HG03095 (cell line): ENCODE measurements around the gene GREB1.

ENCODE experiments used
- ATAC-seq: cut with Tn5 transposase; IDR thresholded peaks from one replicate; pipeline ENCODE4 v1.9.1; 2021; ENCODE audit warnings: moderate library complexity; ENCODE audit not compliant: unreplicated experiment

Gene GREB1

GRCh38 chr2:11679016-11679415 is 145.2 kb downstream of the GREB1 start:
- no peak for ATAC-seq

- ATAC-seq: no peak
Measured at GRCh38 chr2:11679486-11680181, 145.8 kb downstream of the GREB1 start.

GRCh38 chr2:11680182-11680900 is 146.5 kb downstream of the GREB1 start:
- ATAC-seq: no peak

- ATAC-seq: no peak
Measured at GRCh38 chr2:11680901-11681721, 147.3 kb downstream of the GREB1 start.

- ATAC-seq: no peak
Measured at GRCh38 chr2:11681722-11682589, 148.1 kb downstream of the GREB1 start.

- ATAC-seq: no peak
Measured at GRCh38 chr2:11682590-11682915, 148.7 kb downstream of the GREB1 start.

- ATAC-seq: no peak
Measured at GRCh38 chr2:11683476-11683875, 149.6 kb downstream of the GREB1 start.

GRCh38 chr2:11683966-11684365 is 150.1 kb downstream of the GREB1 start:
- ATAC-seq: no peak

DNA sequence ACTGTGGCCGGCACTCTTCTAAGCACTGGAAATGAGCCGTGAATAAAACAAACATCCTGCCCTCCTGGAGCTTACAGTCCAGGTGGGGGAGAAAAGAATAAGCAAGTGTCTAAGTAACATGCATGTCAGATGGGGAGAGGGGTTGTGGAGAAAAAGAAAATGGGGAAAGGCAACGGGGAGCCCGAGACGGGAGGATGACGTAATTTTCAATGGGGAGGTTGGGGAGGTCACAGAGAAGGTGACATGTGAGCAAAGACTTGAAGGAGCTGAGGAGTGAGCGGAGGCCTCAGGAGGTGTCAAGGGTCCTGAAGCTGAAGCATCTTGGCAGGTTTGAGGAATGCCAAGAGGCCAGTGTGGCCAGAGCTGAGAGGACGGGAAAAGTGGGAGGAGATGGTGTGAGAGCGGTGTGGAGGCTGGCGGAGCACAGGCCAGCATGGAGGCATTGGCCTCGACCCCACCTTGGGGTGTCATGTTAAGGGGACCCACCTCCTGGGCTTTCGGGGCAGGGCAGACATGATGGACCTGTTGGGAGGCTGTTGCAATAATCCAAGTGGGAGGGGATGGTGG is 151.1 kb downstream of the GREB1 start:
- ATAC-seq: no peak

GRCh38 chr2:11685906-11686470 is 152.1 kb downstream of the GREB1 start:
- no peak for ATAC-seq

GRCh38 chr2:11687736-11688135 is 153.9 kb downstream of the GREB1 start:
- no peak for ATAC-seq

DNA sequence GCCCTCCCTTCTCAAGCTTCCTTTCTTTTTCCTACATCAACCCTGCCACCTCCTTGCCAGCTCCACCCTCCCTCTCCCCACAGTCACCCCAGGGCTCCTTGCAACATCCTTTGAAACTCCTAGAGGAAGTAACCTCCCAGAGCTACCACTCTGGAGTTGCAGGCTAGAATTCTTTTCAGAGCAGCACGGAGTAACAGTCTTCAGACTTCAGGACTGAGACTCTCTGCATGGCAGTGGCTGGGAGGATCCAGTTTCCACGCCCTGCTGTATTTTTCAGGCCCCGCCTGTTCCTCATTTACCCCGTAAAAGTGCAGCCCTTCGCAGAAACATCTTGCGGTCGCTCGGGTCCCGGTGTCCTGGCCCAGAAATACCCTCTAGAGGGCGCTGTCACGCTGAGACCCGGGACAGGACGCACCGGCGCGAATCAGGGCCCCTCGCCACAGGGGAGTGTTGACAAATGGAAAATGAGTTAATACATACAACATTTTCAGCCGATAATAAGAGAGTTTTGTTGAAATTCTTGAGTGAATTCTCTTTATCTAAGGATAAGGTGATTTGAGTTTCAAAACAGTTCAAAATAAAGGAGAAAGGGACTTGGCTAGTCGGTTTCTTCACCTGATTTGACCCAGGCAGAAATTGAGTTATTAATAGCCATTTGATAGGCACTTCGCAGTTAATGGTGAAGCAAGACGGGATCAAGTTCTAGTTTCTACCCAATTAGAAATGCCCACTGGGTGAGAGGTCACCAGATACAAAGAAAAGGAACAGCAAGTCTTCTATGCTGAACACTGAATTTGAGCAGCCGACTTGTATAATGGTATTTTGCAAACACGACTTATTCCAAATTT is 154.6 kb downstream of the GREB1 start:
- peak; percentile 72 for ATAC-seq

DNA sequence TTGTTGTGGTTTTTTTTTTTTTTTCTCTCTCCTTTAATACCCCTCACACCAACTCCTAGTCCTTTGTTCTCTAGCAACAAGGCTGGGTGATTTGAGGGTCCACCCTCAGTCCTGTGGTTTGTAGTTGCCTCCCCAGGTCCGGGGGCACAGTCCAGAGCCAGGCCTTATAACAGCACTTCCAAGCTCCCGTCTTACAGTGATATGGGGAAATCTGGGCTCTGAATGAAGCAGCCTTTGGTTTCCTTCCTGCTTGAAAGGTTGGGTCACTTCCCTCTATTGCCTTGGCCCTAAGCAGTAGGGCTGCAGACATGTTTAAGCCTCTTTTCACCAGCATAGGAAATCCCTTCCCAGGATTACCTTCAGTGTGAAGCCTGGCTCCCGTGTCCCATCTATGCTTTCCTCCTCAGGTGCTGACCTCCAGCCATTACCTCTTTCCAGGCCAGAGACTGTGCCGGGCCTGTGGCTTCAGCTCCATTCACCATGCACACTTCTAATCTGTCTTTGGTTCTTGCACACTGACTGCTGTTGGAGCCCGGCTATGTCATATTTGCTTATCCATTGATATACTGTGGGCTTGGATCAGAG is 157.3 kb downstream of the GREB1 start:
- no peak for ATAC-seq
